NOMO-1 treated with dmso at 0.1 percent for 144 hours (cell line): ENCODE results near the gene TBC1D16.
"Not testable (repeated sequence)": the region's sequence is repeated elsewhere in the genome, so short reads cannot be mapped to it uniquely, and the experiment has no call there.

Source experiments
- DNase-seq: peaks from one replicate; lab custom pipeline; 2025; ENCODE audit not compliant: unreplicated experiment; lab: John Stamatoyannopoulos, UW

Gene TBC1D16

DNA sequence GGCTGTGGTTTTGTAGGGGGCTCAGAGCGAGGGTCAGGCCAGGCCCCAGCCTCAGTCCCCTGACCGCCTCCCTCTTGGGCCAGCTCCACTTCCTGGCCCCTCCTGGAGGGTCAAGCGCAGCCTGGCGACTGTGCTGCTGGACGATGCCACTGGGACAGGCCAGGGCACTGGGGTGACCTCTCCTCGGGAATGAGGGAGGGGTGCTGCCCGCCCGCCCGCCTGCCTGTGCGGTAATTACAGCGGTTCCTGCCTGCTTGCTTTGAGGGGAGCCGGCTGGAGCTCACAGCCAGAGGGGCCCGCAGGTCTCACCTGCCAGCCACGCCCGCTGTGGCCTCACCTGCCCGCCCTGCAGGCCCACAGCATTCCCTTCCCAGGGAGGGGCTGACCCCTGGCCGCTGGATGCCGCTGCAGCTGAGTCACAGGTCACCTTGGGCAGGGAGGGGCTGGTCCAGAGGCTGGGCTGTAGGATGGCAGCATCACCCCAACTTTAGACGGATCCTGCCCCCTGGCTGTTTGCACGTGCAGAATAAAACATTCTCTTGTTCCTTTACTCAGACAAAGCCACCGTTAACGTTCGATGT, 119.7 kb downstream of the TBC1D16 start:
- DNase-seq, result no peak

GRCh38 chr17:79914813-79915740, 120.6 kb downstream of the TBC1D16 start:
- DNase-seq, result no peak

DNA sequence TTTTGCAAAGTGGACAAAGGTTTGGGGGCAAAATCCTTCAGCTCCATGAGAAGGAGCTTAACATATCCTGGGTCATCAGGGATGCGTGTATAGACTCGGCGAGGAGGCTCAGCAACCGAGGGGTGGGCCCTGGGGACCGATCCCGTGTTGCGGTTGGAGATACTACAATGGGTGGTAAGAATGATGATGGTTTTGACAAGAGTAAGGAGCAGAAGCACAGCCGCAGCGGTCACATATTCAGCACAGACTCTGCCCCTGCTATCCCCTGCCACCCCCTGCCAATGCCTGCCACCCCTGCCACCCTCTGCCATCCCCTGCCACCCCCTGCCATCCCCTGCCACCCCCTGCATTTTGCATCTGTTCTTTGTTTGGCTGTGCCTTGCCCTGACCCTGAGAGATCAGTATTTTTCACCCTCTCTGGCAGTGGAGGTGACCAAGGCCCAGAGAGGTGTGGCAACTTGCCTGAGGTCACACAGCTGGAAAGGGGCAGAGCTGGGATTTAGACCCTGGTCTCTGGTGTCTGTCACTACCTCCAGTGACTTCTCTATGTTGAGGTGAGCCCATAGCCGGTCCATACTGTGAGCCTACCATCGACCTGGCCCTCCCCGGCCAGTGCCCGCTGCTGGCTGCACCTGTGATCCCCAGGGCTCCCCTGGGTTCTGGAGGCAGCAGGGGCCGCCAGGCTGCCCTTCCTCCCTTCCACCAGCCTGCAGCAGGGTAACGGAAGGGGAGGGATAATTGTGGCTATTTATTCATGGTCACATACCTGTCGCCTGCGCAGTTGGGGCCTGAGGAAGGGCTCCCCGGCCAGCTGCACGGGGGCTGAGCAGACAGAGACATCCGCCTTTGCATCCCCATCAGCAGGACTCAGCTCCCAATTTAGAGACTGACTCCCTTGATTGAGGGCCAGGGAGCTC, 121.5 kb downstream of the TBC1D16 start:
- DNase-seq, result no peak

DNA sequence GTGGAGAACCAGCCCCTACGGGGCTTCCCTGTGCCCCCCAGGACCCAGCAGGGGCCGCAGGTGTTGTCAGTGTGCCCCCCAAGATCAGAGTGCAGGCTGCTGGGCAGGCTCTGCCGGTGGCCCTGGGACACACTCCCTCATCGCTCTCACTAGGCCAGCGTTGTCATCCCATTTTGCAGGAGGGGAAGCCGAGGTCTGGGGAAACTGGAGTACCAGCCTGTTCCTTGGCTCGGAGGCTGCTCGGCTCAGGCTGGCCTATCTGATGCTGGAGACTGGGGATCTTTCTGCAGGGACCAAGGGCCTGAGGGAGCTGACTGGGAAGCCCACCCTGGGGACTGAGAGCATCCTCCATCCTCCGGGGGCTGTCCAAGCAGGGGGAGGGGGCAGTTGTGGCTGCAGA, 122.2 kb downstream of the TBC1D16 start:
- DNase-seq, result no peak

DNA sequence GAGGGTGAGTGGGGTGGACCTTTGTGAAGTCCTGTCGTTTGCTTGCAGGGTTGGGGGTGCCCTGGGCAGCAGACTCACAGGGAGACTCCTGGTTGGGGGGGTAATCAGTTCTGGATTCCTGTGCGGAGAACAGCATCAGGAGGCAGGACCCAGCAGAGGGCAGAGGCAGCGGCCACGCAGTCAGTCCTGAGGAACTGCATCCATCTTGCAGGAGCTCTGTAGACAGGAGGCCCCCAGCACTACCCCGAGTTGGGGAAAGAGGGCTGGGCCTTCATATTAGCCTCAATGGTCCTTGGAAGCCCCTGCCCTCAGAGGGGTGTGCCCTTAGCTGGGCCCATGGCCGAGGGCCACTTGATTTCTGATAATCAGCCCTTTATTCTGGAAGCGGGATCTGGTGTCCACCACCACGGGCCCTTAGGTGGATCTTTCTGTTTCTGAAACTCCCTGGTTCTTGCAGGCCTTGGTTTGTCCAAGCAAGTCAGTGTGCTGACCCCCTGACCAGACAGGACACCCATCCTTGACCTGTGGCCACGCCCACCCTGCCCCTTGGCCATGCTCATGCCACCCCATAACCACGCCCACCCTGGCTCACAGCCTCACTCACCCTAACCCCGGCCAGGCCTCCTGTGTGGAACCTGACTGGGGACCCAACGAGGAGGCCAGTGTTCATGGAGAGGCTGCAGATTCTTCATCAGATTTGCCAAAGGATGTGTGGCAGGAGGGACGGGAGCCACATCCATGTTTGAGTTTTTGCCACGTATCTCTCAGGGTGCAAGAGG, 122.9 kb downstream of the TBC1D16 start:
- DNase-seq, result no peak

DNA sequence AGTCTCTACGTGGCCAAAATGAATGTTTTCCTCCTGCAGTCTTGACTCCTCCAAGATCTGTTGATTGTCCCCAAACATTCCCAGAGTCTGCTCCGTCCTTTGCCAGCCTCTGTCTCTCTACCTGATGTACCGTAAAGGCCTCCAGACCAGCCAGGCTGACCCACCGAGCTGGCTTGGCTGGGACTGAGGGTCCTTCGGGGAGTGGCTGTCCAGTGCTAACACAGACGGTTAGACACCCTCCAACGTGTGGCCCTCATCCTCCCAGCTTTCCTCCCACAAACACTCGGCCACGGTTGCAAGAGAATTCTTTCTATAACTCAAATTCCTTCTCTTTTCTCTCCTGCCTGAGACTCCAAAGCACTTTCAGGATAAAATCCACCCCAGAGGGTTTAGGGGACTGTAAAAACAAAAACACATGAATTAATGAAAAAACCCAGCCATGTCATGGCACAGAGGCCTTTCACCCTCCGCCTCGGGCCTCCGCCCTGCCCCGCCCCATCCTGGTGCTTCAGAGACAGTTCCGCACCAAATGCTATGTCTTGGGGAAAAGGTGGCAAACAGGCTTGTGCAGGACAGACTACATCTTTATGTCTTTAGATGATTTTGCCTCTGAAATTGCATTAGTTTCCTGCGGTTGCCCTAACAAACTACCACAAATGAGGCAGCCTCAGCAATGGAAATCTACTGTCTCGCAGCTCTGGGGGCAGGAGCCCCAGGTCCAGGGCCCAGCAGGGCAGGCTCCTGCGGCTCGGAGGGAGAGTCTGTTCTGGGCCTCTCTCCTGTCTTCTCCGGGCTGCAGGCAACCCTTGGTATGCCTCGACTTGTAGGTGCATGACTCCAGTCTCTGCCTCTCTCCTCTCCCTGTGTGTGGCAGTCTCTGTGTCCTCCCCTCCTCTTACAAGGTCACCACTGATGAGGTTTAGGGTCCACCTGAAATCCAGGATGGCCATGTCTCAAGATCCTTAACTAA, 124.0 kb downstream of the TBC1D16 start:
- DNase-seq, result no peak

DNA sequence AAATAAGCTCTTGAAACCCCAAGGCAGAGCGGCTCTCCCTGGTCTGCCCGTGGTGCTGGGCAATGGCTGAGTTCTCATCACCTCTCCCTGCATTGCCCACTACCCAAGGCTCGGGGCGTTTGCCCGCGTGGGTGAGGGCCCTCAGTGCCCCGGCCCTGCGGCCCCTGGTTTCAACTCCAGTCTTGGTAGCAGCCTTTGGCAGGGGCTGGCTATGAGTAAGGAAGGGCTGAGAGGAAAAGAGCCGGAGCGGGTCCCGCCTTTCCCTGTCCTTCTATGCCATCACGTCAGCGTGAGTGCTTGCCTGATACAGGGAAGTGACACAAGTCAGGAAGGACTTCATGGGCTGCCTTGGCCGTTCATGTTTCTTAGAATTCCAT, 124.7 kb downstream of the TBC1D16 start:
- no peak for DNase-seq

DNA sequence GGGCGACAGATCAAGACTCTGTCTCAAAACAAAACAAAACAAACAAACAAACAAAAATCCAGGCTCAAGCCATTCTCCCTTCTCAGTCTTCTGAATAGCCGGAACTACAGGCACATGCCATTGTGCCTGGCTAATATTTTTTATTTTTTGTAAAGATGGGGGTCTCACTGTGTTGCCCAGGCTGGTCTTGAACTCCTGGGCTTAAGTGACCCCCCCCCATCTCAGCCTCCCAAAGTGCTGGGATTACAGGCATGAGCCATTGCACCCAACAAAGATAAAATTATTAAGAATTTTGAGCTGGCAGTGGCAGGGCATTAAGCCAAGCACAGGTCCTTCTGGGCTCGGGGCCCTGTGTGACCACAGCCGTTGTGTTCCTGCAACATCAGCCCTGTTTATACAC, 126.6 kb downstream of the TBC1D16 start:
- DNase-seq, result no peak

- no peak for DNase-seq
Measured at GRCh38 chr17:79907850-79908249, 127.8 kb downstream of the TBC1D16 start.

- no peak for DNase-seq
Measured at GRCh38 chr17:79907217-79907715, 128.4 kb downstream of the TBC1D16 start.

DNA sequence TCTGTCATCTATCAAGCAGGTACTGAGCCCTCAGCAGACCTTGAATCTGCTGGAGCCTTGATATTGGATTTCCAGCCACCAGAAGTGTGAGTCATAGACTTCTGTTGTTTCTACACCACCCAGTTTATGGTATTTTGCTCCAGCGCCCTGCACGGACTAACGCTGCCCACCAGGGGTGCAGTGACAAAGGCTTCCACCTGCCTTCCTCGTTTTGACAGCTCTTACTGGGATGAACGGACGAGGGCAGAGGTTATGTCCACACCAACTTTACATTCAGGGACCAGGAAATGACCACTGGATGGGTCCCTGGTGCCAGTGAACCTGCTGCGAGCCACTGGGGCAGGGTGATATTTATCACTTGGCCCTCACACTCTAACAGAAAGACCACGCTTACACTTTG, 129.8 kb downstream of the TBC1D16 start:
- no peak for DNase-seq

GRCh38 chr17:79904865-79905264, 130.8 kb downstream of the TBC1D16 start:
- no peak for DNase-seq

GRCh38 chr17:79902146-79902791, 133.4 kb downstream of the TBC1D16 start:
- DNase-seq, result no peak

DNA sequence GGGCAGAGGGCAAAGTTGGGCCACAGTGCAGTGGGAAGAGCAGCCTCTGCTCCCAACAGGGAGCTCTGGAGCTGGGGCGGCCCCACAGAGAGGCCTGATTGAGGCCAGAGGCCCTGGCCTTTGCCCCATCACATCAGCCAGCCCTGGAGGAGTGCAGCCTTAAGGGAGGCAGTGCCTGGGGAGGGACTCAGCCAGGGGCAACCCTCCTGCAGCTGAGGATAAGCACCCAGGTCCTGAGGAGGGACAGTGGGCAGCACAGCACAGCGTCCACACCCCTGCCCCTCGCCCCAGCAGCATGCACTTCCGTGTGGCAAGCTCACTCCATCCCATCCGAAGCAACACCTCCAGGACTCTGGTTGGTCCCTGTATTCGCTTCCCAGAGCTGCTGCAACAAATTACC, 134.5 kb downstream of the TBC1D16 start:
- no peak for DNase-seq

GRCh38 chr17:79899584-79899983, 136.1 kb downstream of the TBC1D16 start:
- DNase-seq, result no peak

DNA sequence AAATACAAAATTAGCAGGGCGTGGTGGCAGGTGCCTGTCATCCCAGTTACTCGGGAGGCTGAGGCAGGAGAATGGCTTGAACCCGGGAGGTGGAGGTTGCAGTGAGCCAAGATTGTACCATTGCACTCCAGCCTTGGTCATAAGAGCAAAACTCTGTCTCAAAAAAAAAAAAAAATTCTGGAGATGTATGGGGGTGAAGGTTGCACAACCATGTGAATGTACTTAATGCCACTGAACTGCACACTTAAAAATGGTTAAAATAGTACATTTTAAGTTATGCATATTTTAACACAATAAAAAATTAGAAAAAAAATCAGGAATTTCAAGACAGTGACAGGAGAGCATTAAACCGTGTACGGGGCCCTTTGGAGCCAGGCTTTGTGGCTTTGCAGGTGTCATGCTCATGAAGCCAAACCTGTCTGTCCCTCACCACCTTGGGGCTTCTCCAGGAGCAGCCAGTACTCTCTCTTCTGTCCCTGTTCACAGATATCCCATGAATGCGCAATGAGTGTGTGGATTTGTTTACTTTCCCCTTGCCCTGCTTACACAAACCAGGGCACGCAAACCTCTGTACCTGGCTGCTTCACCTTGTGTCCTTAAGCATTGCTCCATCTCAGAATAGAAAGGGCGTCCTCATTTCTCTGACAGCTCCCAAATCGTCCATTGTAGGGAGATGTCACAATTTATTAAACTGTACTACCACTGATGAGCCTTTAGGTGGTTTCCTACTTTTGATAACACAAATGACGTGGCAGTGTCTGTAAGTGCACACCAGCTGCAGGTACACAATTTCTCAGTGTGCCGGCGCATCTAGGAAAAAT, 138.2 kb downstream of the TBC1D16 start:
- DNase-seq, result no peak

DNA sequence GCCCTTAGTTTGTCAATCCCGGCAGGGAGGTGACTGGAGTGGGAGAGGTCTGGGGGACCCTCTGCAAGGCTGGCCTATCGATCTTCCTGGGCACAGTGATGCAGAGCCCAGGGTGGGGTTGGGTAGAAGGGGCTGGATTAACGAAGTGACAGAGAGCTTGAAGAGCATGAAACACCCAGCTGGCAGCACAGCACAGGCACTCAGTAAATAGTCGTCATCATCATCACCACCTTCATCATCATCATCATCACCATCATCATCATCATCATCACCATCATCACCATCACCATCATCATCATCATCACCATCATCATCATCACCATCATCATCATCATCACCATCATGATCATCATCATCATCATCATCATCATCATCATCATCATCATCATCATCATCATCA, 142.2 kb downstream of the TBC1D16 start:
- DNase-seq, result not testable (repeated sequence)
